ENCODE results near the gene PHF20.
"Not testable (repeated sequence)": the region's sequence is repeated elsewhere in the genome, so short reads cannot be mapped to it uniquely, and the experiment has no call there.

DNA sequence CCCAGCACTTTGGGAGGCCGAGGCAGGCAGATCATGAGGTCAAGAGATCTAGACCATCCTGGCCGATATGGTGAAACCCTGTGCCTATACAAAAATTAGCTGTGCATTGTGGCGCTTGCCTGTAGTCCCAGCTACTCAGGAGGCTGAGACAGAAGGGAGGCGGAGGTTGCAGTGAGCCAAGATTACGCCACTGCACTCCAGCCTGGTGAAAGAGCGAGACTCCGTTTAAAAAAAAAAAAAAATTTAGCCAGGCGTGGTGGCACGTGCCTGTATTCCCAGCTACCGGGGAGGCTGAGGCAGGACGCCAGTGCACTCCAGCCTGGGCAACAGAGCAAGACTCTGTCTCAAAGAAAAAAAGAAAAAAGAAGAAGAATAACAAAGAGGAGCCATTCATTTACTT is 10.3 kb upstream of the PHF20 start:
- TF ChIP-seq, protein P1, sequence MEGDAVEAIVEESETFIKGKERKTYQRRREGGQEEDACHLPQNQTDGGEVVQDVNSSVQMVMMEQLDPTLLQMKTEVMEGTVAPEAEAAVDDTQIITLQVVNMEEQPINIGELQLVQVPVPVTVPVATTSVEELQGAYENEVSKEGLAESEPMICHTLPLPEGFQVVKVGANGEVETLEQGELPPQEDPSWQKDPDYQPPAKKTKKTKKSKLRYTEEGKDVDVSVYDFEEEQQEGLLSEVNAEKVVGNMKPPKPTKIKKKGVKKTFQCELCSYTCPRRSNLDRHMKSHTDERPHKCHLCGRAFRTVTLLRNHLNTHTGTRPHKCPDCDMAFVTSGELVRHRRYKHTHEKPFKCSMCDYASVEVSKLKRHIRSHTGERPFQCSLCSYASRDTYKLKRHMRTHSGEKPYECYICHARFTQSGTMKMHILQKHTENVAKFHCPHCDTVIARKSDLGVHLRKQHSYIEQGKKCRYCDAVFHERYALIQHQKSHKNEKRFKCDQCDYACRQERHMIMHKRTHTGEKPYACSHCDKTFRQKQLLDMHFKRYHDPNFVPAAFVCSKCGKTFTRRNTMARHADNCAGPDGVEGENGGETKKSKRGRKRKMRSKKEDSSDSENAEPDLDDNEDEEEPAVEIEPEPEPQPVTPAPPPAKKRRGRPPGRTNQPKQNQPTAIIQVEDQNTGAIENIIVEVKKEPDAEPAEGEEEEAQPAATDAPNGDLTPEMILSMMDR (IDR thresholded peaks at IDR 0.05), result not testable (repeated sequence)
- TF ChIP-seq POLR2A (IDR thresholded peaks at IDR 0.05), result not testable (repeated sequence)
